HL-60 (cell line): ENCODE measurements around the gene CDC42BPB.

Experiments used
- DNase-seq, 2 experiments: peaks; one replicate each; pipeline ENCODE4 v3.0.0-alpha.2; 2010 to 2020; ENCODE audit warnings: low read depth in 1 of 2, low spot score in 1 of 2
- H3K27ac ChIP-seq: fragments of 250-450 bp; sonication (Bioruptor Pico); replicated peaks from 2 replicates; pipeline ENCODE4 v1.5.1; 2020; ENCODE audit warnings: mild to moderate bottlenecking, moderate library complexity
- H3K27me3 ChIP-seq: fragments of 250-450 bp; sonication (Bioruptor Pico); 2 replicates; pipeline ENCODE4 v1.5.1; 2021; ENCODE audit warnings: mild to moderate bottlenecking, moderate library complexity; ENCODE audit not compliant: insufficient read depth, poor library complexity, severe bottlenecking
- H3K4me3 ChIP-seq: replicated peaks from 2 replicates; pipeline ENCODE4 v1.5.1; 2011; ENCODE audit warnings: mild to moderate bottlenecking, control low read depth, low read length; ENCODE audit not compliant: insufficient read depth
- CTCF ChIP-seq: IDR thresholded peaks from one replicate; pipeline ENCODE4 v1.5.1; 2011; ENCODE audit warnings: low read length, control low read depth, inconsistent platforms; ENCODE audit not compliant: insufficient read depth
- GABPA ChIP-seq: IDR thresholded peaks from 2 replicates; pipeline ENCODE4 v1.6.1; 2012; ENCODE audit warnings: low read depth
- POLR2AphosphoS5 ChIP-seq: IDR thresholded peaks from 2 replicates; pipeline ENCODE4 v1.6.1; 2012; ENCODE audit warnings: low read depth
- REST ChIP-seq: IDR thresholded peaks from 2 replicates; pipeline ENCODE4 v1.6.1; 2012; ENCODE audit warnings: low read depth; ENCODE audit not compliant: insufficient replicate concordance
- SPI1 ChIP-seq: IDR thresholded peaks from 2 replicates; pipeline ENCODE4 v1.6.1; 2012; ENCODE audit warnings: low read depth, mild to moderate bottlenecking, borderline replicate concordance

CDC42BPB gene

GRCh38 chr14:102892651-102893050 is 164.7 kb downstream of the CDC42BPB start:
- no peaks in the 10 kb centered on the region for H3K27me3 ChIP-seq
- TF ChIP-seq SPI1 (no peak), CTCF (no peak)
- H3K4me3 ChIP-seq, result no peak overlapping the region
- H3K27ac ChIP-seq, result no peak overlapping the region
- DNase-seq, result no peak

GRCh38 chr14:102891556-102891955 is 165.8 kb downstream of the CDC42BPB start:
- H3K27ac ChIP-seq, result no peak overlapping the region
- DNase-seq, result no peak
- TF ChIP-seq SPI1 (no peak), GABPA (no peak), REST (no peak), CTCF (no peak), POLR2AphosphoS5 (no peak)
- no peaks in the 10 kb centered on the region for H3K27me3 ChIP-seq
- no peak overlapping the region for H3K4me3 ChIP-seq

GRCh38 chr14:102891111-102891510 is 166.2 kb downstream of the CDC42BPB start:
- Histone ChIP-seq H3K27ac (no peak overlapping the region), H3K27me3 (no peaks in the 10 kb centered on the region), H3K4me3 (no peak overlapping the region)
- no peak for DNase-seq
- TF ChIP-seq SPI1, result no peak
- no peak for TF ChIP-seq CTCF
- TF ChIP-seq REST, result no peak
- no peak for TF ChIP-seq POLR2AphosphoS5
- no peak for TF ChIP-seq GABPA

- H3K27me3 ChIP-seq, result no peaks in the 10 kb centered on the region
- no peak overlapping the region for H3K27ac ChIP-seq
- no peak for TF ChIP-seq CTCF
- no peak for TF ChIP-seq SPI1
- TF ChIP-seq GABPA, result no peak
- TF ChIP-seq POLR2AphosphoS5, result no peak
- no peak for TF ChIP-seq REST
- DNase-seq, result no peak
- H3K4me3 ChIP-seq, result no peak overlapping the region
Measured at GRCh38 chr14:102889615-102890014, 167.7 kb downstream of the CDC42BPB start.
